WTC11 (cell line): Measurements from ENCODE around the gene OR10W1. TPM values are rescaled to one million over a fixed set of nuclear protein-coding genes. Genes with fewer than 3 reads are reported as not detected.

Source experiments
- ATAC-seq: fragments of 200-7000 bp; cut with Tn5 transposase; 2 replicates; pipeline ENCODE4 v1.10.0; 2021; ENCODE audit warnings: mild to moderate bottlenecking, moderate library complexity
- Bru-seq: library from RNA; stranded (reverse); fragments of 400-500 nt; gene quantifications from one replicate; lab custom pipeline; 2021; lab: Mats Ljungman, UMichigan
- CTCF ChIA-PET: fragments of 300-600 bp; sonication (Branson Sonifier 250); formaldehyde crosslinking; loops from one replicate; lab custom pipeline; 2021; ENCODE audit warnings: antibody characterized with exemption; lab: Charles Lee
- POLR2A ChIA-PET: fragments of 350-600 bp; sonication (Branson Sonifier 250); formaldehyde crosslinking; loops from one replicate; lab custom pipeline; 2021; ENCODE audit warnings: antibody characterized with exemption; lab: Charles Lee
- DNase-seq: peaks from one replicate; pipeline ENCODE4 v3.0.0; 2021; ENCODE audit warnings: low spot score
- H3K27ac Mint-ChIP-seq: 2 replicates; pipeline ENCODE4 v1.8.0; 2021; ENCODE audit warnings: mixed read lengths
- H3K27me3 Mint-ChIP-seq: 2 replicates; pipeline ENCODE4 v1.8.0; 2021; ENCODE audit warnings: low read depth, mild to moderate bottlenecking, moderate library complexity, mixed read lengths
- H3K36me3 Mint-ChIP-seq: 2 replicates; pipeline ENCODE4 v1.8.0; 2021; ENCODE audit warnings: mixed read lengths
- H3K4me1 Mint-ChIP-seq: 2 replicates; pipeline ENCODE4 v1.8.0; 2022; ENCODE audit warnings: mixed read lengths
- H3K4me3 Mint-ChIP-seq: 2 replicates; pipeline ENCODE4 v1.8.0; 2021; ENCODE audit warnings: mild to moderate bottlenecking, moderate library complexity, mixed read lengths
- H3K9me3 Mint-ChIP-seq: 2 replicates; pipeline ENCODE4 v1.8.0; 2021; ENCODE audit warnings: mixed read lengths
- MXD4 ChIP-seq: fragments of 250-450 bp; sonication (Bioruptor Pico); IDR thresholded peaks from 2 replicates; pipeline ENCODE4 v1.8.0; 2021; ENCODE audit warnings: mild to moderate bottlenecking, moderate library complexity, borderline replicate concordance
- NFYB ChIP-seq: sonication (generic); formaldehyde crosslinking; conservative IDR thresholded peaks from 2 replicates; pipeline ENCODE4 v1.8.0; 2022; ENCODE audit warnings: low read depth, missing genetic modification reagents
- NR2C2 ChIP-seq: sonication (generic); formaldehyde crosslinking; IDR thresholded peaks from 2 replicates; pipeline ENCODE4 v1.8.0; 2022; ENCODE audit warnings: mild to moderate bottlenecking, missing genetic modification reagents
- SMAD3 ChIP-seq: sonication (generic); formaldehyde crosslinking; IDR thresholded peaks from 2 replicates; pipeline ENCODE4 v1.8.0; 2022; ENCODE audit warnings: missing genetic modification reagents, mild to moderate bottlenecking, borderline replicate concordance
- ZBTB21 ChIP-seq: sonication (generic); formaldehyde crosslinking; IDR thresholded peaks from 2 replicates; pipeline ENCODE4 v1.8.1; 2023; ENCODE audit warnings: mild to moderate bottlenecking, missing genetic modification reagents, borderline replicate concordance
- ZNF263 ChIP-seq: sonication (generic); formaldehyde crosslinking; IDR thresholded peaks from 2 replicates; pipeline ENCODE4 v1.8.1; 2022; ENCODE audit warnings: low read depth, mild to moderate bottlenecking, moderate library complexity, missing genetic modification reagents
- ZNF396 ChIP-seq: fragments of 250-450 bp; sonication (Bioruptor Pico); IDR thresholded peaks from 2 replicates; pipeline ENCODE4 v1.8.0; 2021; ENCODE audit warnings: mild to moderate bottlenecking, moderate library complexity, borderline replicate concordance
- long read RNA-seq, 3 experiments: library from RNA in 1 of 3; library from capped mRNA in 1 of 3; library from polyadenylated mRNA in 1 of 3; unstranded in 2 of 3; stranded (forward) in 1 of 3; transcript quantifications; one replicate each; pipeline ENCODE4 v2.0.0, GENCODE V29; 2021
- total RNA-seq: library from RNA; stranded (reverse); gene quantifications from 3 replicates; pipeline ENCODE4 v1.2.3, GENCODE V29; 2021
- TF ChIP-seq, protein P1 (sequence below): sonication (generic); formaldehyde crosslinking; IDR thresholded peaks from 2 replicates; pipeline ENCODE4 v1.8.1; 2023; ENCODE audit warnings: mild to moderate bottlenecking, missing genetic modification reagents, borderline replicate concordance
- TF ChIP-seq, protein P2 (sequence below): sonication (generic); formaldehyde crosslinking; IDR thresholded peaks from 2 replicates; pipeline ENCODE4 v1.8.1; 2022; ENCODE audit warnings: mild to moderate bottlenecking, moderate library complexity, missing genetic modification reagents
- TF ChIP-seq, protein P3 (sequence below): fragments of 250-450 bp; sonication (Bioruptor Pico); conservative IDR thresholded peaks from 2 replicates; pipeline ENCODE4 v1.9.0; 2021; ENCODE audit warnings: mild to moderate bottlenecking
- TF ChIP-seq, protein P4 (sequence below): fragments of 250-450 bp; sonication (Bioruptor Pico); IDR thresholded peaks from 2 replicates; pipeline ENCODE4 v1.9.0; 2021; ENCODE audit warnings: moderate library complexity, mild to moderate bottlenecking, inconsistent platforms, borderline replicate concordance
- TF ChIP-seq, protein P5 (sequence below): sonication (generic); formaldehyde crosslinking; IDR thresholded peaks from 2 replicates; pipeline ENCODE4 v1.8.1; 2023; ENCODE audit warnings: mild to moderate bottlenecking, missing genetic modification reagents
- TF ChIP-seq, protein P6 (sequence below): fragments of 250-450 bp; sonication (Bioruptor Pico); IDR thresholded peaks from 2 replicates; pipeline ENCODE4 v1.9.0; 2021; ENCODE audit warnings: mild to moderate bottlenecking

OR10W1 gene, protein sequence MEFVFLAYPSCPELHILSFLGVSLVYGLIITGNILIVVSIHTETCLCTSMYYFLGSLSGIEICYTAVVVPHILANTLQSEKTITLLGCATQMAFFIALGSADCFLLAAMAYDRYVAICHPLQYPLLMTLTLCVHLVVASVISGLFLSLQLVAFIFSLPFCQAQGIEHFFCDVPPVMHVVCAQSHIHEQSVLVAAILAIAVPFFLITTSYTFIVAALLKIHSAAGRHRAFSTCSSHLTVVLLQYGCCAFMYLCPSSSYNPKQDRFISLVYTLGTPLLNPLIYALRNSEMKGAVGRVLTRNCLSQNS
- total RNA-seq = not detected in 3 replicates
- not detected for Bru-seq, nascent RNA
- long read RNA-seq, experiment 1 = 0 reads
- long read RNA-seq, experiment 2 = 0 reads
- long read RNA-seq, experiment 3 = 0 reads

DNA sequence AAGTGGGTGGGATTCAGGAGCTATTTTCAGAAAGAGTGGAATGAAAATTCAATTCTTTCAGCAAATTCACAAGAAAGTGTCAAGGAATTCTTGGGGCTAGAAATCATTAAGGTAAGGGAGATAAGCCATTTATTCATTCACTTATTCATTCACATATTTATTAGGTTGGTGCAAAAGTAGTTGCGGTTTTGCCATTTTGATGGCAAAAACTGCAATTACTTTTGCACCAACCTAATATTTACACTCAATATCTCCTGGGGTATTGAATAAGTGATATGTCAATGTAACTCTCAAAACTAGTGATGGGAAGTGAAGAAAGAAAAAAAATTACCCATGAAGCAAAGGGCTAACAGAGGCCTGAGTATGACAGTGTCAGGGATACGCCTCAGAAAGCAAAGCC lies at the start of gene OR10W1:
Gene OR10W1 (minus strand): TSS at position 119 of the 400 bp plus-strand sequence. CDS start 402 bp downstream, outside the sequence.
- CTCF ChIA-PET = no interaction called here

DNA sequence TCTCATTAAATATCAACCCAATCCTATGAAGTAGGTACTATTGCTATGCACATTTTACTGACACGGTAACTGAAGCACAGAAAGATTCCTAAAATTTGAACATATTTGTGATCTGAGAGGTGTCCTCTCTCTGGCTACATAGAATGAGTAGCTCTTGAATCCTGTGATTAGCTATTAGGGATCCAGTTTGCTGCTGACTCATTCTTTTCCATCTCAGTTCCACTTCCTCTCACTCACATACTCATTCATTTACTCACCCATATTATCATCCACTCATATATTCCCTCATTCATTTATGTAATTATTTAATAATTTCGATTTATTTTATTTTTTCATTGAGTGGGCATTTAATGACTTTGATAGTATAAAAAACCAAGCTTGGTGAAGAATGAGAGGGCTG lies 48.1 kb upstream of the OR10W1 start:
- ATAC-seq (no peak), DNase-seq (no peak)
- Mint-ChIP-seq H3K27me3 (peaks cover 2% of the 10 kb centered on the region; the same call in 1 of the 2 replicates), H3K27ac (no peak overlapping the region), H3K9me3 (peaks cover 30% of the 10 kb centered on the region), H3K4me3 (no peak overlapping the region), H3K36me3 (peaks cover 7% of the 10 kb centered on the region), H3K4me1 (no peaks in the 10 kb centered on the region)
- POLR2A ChIA-PET = no interaction called here
- CTCF ChIA-PET = interaction anchor here (0.6 kb wide), 1 partner anchor 970 kb away, joined by 4 read pairs; no protein-coding TSS in a partner anchor
- TF ChIP-seq, protein P1, sequence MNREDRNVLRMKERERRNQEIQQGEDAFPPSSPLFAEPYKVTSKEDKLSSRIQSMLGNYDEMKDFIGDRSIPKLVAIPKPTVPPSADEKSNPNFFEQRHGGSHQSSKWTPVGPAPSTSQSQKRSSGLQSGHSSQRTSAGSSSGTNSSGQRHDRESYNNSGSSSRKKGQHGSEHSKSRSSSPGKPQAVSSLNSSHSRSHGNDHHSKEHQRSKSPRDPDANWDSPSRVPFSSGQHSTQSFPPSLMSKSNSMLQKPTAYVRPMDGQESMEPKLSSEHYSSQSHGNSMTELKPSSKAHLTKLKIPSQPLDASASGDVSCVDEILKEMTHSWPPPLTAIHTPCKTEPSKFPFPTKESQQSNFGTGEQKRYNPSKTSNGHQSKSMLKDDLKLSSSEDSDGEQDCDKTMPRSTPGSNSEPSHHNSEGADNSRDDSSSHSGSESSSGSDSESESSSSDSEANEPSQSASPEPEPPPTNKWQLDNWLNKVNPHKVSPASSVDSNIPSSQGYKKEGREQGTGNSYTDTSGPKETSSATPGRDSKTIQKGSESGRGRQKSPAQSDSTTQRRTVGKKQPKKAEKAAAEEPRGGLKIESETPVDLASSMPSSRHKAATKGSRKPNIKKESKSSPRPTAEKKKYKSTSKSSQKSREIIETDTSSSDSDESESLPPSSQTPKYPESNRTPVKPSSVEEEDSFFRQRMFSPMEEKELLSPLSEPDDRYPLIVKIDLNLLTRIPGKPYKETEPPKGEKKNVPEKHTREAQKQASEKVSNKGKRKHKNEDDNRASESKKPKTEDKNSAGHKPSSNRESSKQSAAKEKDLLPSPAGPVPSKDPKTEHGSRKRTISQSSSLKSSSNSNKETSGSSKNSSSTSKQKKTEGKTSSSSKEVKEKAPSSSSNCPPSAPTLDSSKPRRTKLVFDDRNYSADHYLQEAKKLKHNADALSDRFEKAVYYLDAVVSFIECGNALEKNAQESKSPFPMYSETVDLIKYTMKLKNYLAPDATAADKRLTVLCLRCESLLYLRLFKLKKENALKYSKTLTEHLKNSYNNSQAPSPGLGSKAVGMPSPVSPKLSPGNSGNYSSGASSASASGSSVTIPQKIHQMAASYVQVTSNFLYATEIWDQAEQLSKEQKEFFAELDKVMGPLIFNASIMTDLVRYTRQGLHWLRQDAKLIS (CRISPR knock-in tag) = no peak

More for the DNA sequence above, at the start of gene OR10W1:
- Mint-ChIP-seq H3K4me1 (no peaks in the 10 kb centered on the region), H3K27me3 (no peaks in the 10 kb centered on the region; the same call in 1 of the 2 replicates), H3K36me3 (no peaks in the 10 kb centered on the region), H3K27ac (no peak within 1 kb of the TSS), H3K9me3 (peaks cover 7% of the 10 kb centered on the region), H3K4me3 (no peak within 1 kb of the TSS)
- POLR2A ChIA-PET = no interaction called here
- TF ChIP-seq, protein P2, sequence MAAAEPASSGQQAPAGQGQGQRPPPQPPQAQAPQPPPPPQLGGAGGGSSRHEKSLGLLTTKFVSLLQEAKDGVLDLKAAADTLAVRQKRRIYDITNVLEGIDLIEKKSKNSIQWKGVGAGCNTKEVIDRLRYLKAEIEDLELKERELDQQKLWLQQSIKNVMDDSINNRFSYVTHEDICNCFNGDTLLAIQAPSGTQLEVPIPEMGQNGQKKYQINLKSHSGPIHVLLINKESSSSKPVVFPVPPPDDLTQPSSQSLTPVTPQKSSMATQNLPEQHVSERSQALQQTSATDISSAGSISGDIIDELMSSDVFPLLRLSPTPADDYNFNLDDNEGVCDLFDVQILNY (CRISPR knock-in tag) = no peak
- TF ChIP-seq NFYB (CRISPR knock-in tag) = no peak
- TF ChIP-seq, protein P3, sequence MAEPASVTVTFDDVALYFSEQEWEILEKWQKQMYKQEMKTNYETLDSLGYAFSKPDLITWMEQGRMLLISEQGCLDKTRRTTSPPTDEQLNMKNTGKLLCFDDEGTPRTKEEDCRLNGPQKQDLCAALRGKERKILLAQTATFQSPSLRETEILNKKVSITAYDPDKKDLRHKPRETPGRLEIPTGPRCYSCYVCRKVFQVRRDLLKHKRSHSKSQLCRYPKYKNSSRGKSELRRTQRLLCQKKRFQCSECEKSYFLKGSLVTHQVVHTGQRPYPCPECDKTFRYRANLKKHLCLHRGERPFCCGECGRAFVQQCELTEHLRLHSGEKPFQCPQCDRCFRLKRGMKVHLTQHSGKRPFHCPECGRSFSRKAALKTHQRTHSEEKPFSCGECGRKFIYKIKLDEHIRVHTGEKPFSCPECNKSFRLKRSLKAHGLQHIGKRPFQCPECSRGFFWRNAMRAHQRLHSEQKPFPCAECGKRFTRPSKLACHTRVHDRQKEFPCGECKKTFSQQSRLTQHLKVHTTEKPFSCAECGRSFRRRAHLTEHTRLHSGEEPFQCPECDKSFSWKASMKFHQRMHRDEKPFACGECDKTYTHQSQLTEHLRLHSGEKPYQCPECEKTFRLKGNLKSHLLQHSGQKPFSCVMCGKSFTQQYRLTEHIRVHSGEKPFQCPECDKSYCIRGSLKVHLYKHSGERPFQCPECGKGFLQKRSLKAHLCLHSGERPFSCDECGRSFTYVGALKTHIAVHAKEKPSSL = no peak
- DNase-seq (no peak), ATAC-seq (no peak)

DNA sequence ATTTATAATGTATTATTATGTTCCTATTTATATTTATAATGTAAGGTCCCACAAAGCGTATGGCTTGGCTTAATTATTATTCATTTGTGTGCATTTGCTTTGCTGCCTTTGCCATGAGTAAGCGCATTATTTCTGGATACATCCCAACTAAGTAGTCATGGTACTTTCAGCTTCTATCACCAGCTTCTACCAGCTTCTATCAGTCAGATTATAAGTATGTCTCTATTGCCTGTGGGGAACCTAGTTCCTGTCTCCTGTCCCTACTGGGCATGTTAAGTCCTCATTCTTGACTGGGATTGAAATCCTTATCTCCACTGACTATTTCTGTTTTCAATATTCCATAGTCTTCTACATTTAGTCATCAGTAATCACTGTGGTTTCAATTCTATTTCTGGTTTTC lies 33.5 kb upstream of the OR10W1 start:
- Mint-ChIP-seq H3K27me3 (no peaks in the 10 kb centered on the region), H3K4me3 (no peak overlapping the region), H3K9me3 (no peaks in the 10 kb centered on the region), H3K27ac (no peak overlapping the region), H3K36me3 (no peaks in the 10 kb centered on the region), H3K4me1 (no peaks in the 10 kb centered on the region)
- ATAC-seq (no peak), DNase-seq (no peak)
- ChIA-PET POLR2A (no interaction called here), CTCF (no interaction called here)
- TF ChIP-seq, protein P4, sequence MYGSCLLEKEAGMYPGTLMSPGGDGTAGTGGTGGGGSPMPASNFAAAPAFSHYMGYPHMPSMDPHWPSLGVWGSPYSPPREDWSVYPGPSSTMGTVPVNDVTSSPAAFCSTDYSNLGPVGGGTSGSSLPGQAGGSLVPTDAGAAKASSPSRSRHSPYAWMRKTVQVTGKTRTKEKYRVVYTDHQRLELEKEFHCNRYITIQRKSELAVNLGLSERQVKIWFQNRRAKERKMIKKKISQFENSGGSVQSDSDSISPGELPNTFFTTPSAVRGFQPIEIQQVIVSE = no peak
- TF ChIP-seq ZNF263 (CRISPR knock-in tag) = no peak
- no peak for TF ChIP-seq SMAD3 (CRISPR knock-in tag)
- no peak for TF ChIP-seq ZNF396
- TF ChIP-seq MXD4 (CRISPR knock-in tag) = no peak
- TF ChIP-seq, protein P5, sequence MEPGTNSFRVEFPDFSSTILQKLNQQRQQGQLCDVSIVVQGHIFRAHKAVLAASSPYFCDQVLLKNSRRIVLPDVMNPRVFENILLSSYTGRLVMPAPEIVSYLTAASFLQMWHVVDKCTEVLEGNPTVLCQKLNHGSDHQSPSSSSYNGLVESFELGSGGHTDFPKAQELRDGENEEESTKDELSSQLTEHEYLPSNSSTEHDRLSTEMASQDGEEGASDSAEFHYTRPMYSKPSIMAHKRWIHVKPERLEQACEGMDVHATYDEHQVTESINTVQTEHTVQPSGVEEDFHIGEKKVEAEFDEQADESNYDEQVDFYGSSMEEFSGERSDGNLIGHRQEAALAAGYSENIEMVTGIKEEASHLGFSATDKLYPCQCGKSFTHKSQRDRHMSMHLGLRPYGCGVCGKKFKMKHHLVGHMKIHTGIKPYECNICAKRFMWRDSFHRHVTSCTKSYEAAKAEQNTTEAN = no peak
- TF ChIP-seq, protein P6, sequence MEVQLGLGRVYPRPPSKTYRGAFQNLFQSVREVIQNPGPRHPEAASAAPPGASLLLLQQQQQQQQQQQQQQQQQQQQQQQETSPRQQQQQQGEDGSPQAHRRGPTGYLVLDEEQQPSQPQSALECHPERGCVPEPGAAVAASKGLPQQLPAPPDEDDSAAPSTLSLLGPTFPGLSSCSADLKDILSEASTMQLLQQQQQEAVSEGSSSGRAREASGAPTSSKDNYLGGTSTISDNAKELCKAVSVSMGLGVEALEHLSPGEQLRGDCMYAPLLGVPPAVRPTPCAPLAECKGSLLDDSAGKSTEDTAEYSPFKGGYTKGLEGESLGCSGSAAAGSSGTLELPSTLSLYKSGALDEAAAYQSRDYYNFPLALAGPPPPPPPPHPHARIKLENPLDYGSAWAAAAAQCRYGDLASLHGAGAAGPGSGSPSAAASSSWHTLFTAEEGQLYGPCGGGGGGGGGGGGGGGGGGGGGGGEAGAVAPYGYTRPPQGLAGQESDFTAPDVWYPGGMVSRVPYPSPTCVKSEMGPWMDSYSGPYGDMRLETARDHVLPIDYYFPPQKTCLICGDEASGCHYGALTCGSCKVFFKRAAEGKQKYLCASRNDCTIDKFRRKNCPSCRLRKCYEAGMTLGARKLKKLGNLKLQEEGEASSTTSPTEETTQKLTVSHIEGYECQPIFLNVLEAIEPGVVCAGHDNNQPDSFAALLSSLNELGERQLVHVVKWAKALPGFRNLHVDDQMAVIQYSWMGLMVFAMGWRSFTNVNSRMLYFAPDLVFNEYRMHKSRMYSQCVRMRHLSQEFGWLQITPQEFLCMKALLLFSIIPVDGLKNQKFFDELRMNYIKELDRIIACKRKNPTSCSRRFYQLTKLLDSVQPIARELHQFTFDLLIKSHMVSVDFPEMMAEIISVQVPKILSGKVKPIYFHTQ = no peak
- TF ChIP-seq NR2C2 = no peak
- TF ChIP-seq, protein P1 (CRISPR knock-in tag) = no peak
- TF ChIP-seq ZBTB21 (CRISPR knock-in tag) = no peak
